K562 (cell line): ENCODE results near the gene ARMC9. TPM values are rescaled to one million over a fixed set of nuclear protein-coding genes. Genes with fewer than 3 reads are reported as not detected.

ENCODE experiments used
- ATAC-seq: fragments of 200-7000 bp; cut with Tn5 transposase; 3 replicates; pipeline ENCODE4 v1.9.1; 2020; ENCODE audit warnings: moderate library complexity
- BruUV-seq: library from RNA; stranded (reverse); fragments of 400-500 nt; replicated peaks from 2 replicates; lab custom pipeline; 2021; lab: Mats Ljungman, UMichigan
- CTCF ChIA-PET: fragments of 300-600 bp; formaldehyde crosslinking; extraction: SDS; loops from one replicate; lab custom pipeline; 2021; ENCODE audit warnings: low intra/inter-chr PET ratio; lab: Yijun Ruan, JAX
- POLR2A ChIA-PET: fragments of 300-600, 350-650 bp; sonication (Branson Sonifier 250); formaldehyde crosslinking; extraction: SDS; loops from one replicate; lab custom pipeline; 2021; ENCODE audit warnings: antibody characterized with exemption, inconsistent platforms; lab: Yijun Ruan, JAX
- DNase-seq, 4 experiments: peaks; one replicate each; pipeline versions ENCODE4 v3.0.0 to v3.0.0-alpha.2; 2011 to 2018; ENCODE audit warnings: low spot score in 3 of 4, mixed read lengths in 3 of 4; ENCODE audit errors: extremely low read depth in 1 of 4
- FAIRE-seq: peaks from 2 replicates; lab custom pipeline; 2011; peaks lifted over from hg19 to GRCh38; lab: Jason Lieb, UNC
- H2AFZ ChIP-seq: 2 replicates; pipeline ENCODE4 v1.6.0; 2011; ENCODE audit warnings: low read depth, low read length, control low read depth, inconsistent platforms
- H3K27ac ChIP-seq: fragments of 200-600 bp; 3 replicates; pipeline ENCODE4 v1.8.0; 2011; ENCODE audit warnings: low read depth, mild to moderate bottlenecking, control low read depth, inconsistent platforms, low read length, moderate library complexity, mixed read lengths; ENCODE audit errors: extremely low read depth
- H3K27me3 ChIP-seq, 2 experiments: fragments of 300-600 bp in 1 of 2; 2 replicates in 1 of 2; 3 replicates in 1 of 2; pipeline versions ENCODE4 v1.6.0 to v1.8.0; 2011; ENCODE audit warnings: inconsistent platforms in 2 of 2, low read length in 2 of 2, mild to moderate bottlenecking in 1 of 2, mixed read lengths in 1 of 2, moderate library complexity in 1 of 2; ENCODE audit not compliant: control insufficient read depth in 2 of 2, insufficient read depth in 2 of 2
- H3K36me3 ChIP-seq: fragments of 300-600 bp; 3 replicates; pipeline ENCODE4 v1.8.0; 2011; ENCODE audit warnings: mild to moderate bottlenecking, low read length, inconsistent platforms; ENCODE audit not compliant: control insufficient read depth, insufficient read depth
- H3K4me1 ChIP-seq, 2 experiments: fragments of 200-600 bp in 1 of 2; replicated peaks in 1 of 2; 2 replicates in 1 of 2; 3 replicates in 1 of 2; pipeline versions ENCODE4 v1.5.1 to v1.8.0; 2011; ENCODE audit warnings: inconsistent platforms in 2 of 2, low read length in 2 of 2, mild to moderate bottlenecking in 1 of 2, mixed read lengths in 1 of 2, moderate library complexity in 1 of 2; ENCODE audit not compliant: control insufficient read depth in 2 of 2, insufficient read depth in 2 of 2
- H3K4me2 ChIP-seq: 2 replicates; pipeline ENCODE4 v1.6.1; 2011; ENCODE audit warnings: low read length, control low read depth, inconsistent platforms, mixed read lengths; ENCODE audit not compliant: insufficient read depth
- H3K4me3 ChIP-seq: fragments of 200-600 bp; sonication (generic), shearing (Covaris generic); 2 replicates; pipeline ENCODE4 v1.5.1; 2016; ENCODE audit warnings: control low read depth, inconsistent platforms
- H3K79me2 ChIP-seq: fragments of 200-600 bp; 3 replicates; pipeline ENCODE4 v1.8.0; 2011; ENCODE audit warnings: low read length, inconsistent platforms; ENCODE audit not compliant: control insufficient read depth, insufficient read depth
- H3K9ac ChIP-seq, 2 experiments: 2 replicates each; pipeline versions ENCODE4 v1.6.0 to v1.6.1; 2011; ENCODE audit warnings: low read depth in 2 of 2, low read length in 2 of 2, control low read depth in 1 of 2, inconsistent platforms in 1 of 2, mild to moderate bottlenecking in 1 of 2, mixed read lengths in 1 of 2; ENCODE audit not compliant: insufficient read depth in 1 of 2
- H3K9me1 ChIP-seq: one replicate; pipeline ENCODE4 v1.6.0; 2011; ENCODE audit warnings: inconsistent platforms, mild to moderate bottlenecking, low read length, moderate library complexity; ENCODE audit not compliant: control insufficient read depth, insufficient read depth
- H3K9me3 ChIP-seq: replicated peaks from 2 replicates; pipeline ENCODE4 v1.5.1; 2011; ENCODE audit warnings: low read depth, low read length, inconsistent platforms; ENCODE audit not compliant: control insufficient read depth, insufficient read depth
- H4K20me1 ChIP-seq: replicated peaks from 2 replicates; pipeline ENCODE4 v1.6.1; 2011; ENCODE audit warnings: low read length, inconsistent platforms, mixed read lengths; ENCODE audit not compliant: control insufficient read depth, insufficient read depth
- ARID3A ChIP-seq: IDR thresholded peaks from 2 replicates; pipeline ENCODE4 v1.6.1; 2012; ENCODE audit warnings: low read depth, low read length, improper control_type of control experiment, borderline replicate concordance
- ATF4 ChIP-seq: fragments of 450-650 bp; formaldehyde crosslinking; IDR thresholded peaks from 2 replicates; pipeline ENCODE4 v1.4.0; 2022; ENCODE audit warnings: mild to moderate bottlenecking, moderate library complexity
- BRD4 ChIP-seq: fragments of 200-600 bp; sonication (generic); IDR thresholded peaks from 2 replicates; pipeline ENCODE4 v1.6.1; 2017; ENCODE audit warnings: inconsistent platforms
- ELF1 ChIP-seq: fragments of 200-800 bp; sonication (Bioruptor generic); IDR thresholded peaks from 2 replicates; pipeline ENCODE4 v1.6.1; 2016; ENCODE audit warnings: missing genetic modification characterization, missing compliant biosample characterization
- HEY1 ChIP-seq: fragments of 250-450 bp; sonication (Bioruptor Pico); IDR thresholded peaks from 2 replicates; pipeline ENCODE4 v1.5.0; 2020; ENCODE audit warnings: mild to moderate bottlenecking, moderate library complexity, borderline replicate concordance
- MXI1 ChIP-seq: IDR thresholded peaks from 2 replicates; pipeline ENCODE4 v1.6.1; 2011; ENCODE audit warnings: low read depth, mild to moderate bottlenecking, improper control_type of control experiment, low read length
- MYBL2 ChIP-seq, 2 experiments: fragments of 450-650 bp in 1 of 2; sonication (generic) in 1 of 2; formaldehyde crosslinking in 1 of 2; IDR thresholded peaks; 2 replicates each; pipeline versions ENCODE4 v1.6.1 to v1.8.1; 2017 to 2022; ENCODE audit warnings: borderline replicate concordance in 1 of 2, inconsistent platforms in 1 of 2, low read depth in 1 of 2, mild to moderate bottlenecking in 1 of 2, missing genetic modification reagents in 1 of 2, moderate library complexity in 1 of 2
- RBM25 ChIP-seq: fragments of 200-400 bp; formaldehyde crosslinking; IDR thresholded peaks from 2 replicates; pipeline ENCODE4 v1.6.1; 2018; ENCODE audit warnings: low read length, low read depth, moderate library complexity; ENCODE audit not compliant: severe bottlenecking
- RNF219 ChIP-seq: fragments of 250-450 bp; sonication (Bioruptor Pico); IDR thresholded peaks from 2 replicates; pipeline ENCODE4 v1.5.0; 2022; ENCODE audit warnings: mild to moderate bottlenecking
- SMAD2 ChIP-seq: fragments of 150-350 bp; IDR thresholded peaks from 2 replicates; pipeline ENCODE4 v1.6.1; 2014; ENCODE audit warnings: low read depth, mild to moderate bottlenecking, low read length
- ZC3H4 ChIP-seq: sonication (generic); formaldehyde crosslinking; IDR thresholded peaks from 2 replicates; pipeline ENCODE4 v1.9.0; 2021; ENCODE audit warnings: missing genetic modification reagents, borderline replicate concordance
- ZNF655 ChIP-seq: fragments of 250-450 bp; sonication (Bioruptor Pico); IDR thresholded peaks from 2 replicates; pipeline ENCODE4 v1.5.0; 2021
- ZZZ3 ChIP-seq: fragments of 450-650 bp; IDR thresholded peaks from 2 replicates; pipeline ENCODE4 v1.6.1; 2016; ENCODE audit warnings: antibody characterized with exemption, mild to moderate bottlenecking, moderate library complexity
- WGBS: fragments of 100-300 bp; shearing (Covaris generic); methylation state at CpG from one replicate; pipeline ENCODE4 v1.1.6; 2016; ENCODE audit warnings: low coverage, mixed read lengths; ENCODE audit not compliant: insufficient coverage; ENCODE audit errors: missing lambda C conversion rate; 5-methylcytosine and 5-hydroxymethylcytosine counted together
- in situ Hi-C: fragments of 300-500 bp; cut with MboI; formaldehyde crosslinking; loops from 4 replicates; pipeline ENCODE4 v1.15.0; 2018; ENCODE audit warnings: inconsistent platforms, mixed read lengths
- intact Hi-C: fragments of 100-400 bp; cut with micrococcal nuclease; formaldehyde crosslinking; loops from 2 replicates; pipeline ENCODE4 v1.14.2; 2022
- polyA plus RNA-seq, 8 experiments: library from polyadenylated mRNA; depleted of rRNA in 4 of 8; stranded (reverse) in 5 of 8; unstranded in 3 of 8; fragments of >200 nt; fragmentation: Nextera tagmentation in 2 of 8; fragmentation: Illumina TruSeq in 1 of 8; extraction: Ambion mirVana in 2 of 8; extraction: Trizol in 1 of 8; gene quantifications; 2 replicates each; pipeline versions ENCODE4 v1.2.1 to v1.2.3, GENCODE V29; 2011 to 2014; ENCODE audit warnings: inconsistent platforms in 1 of 8, missing spikeins in 1 of 8
- total RNA-seq, 7 experiments: library from RNA; depleted of rRNA in 6 of 7; stranded (reverse); fragments of >200 nt in 6 of 7; fragmentation: Illumina TruSeq in 2 of 7; extraction: Trizol in 2 of 7; gene quantifications; 2 replicates each; pipeline versions ENCODE4 v1.2.1 to v1.2.3, GENCODE V29; 2011 to 2021; ENCODE audit warnings: low replicate concordance in 1 of 7

The ARMC9 gene
- total and polyA plus RNA-seq, 9 of the 15 experiments (the other 6 are each of a cell fraction or from before 2014, with no cell fraction given), result 0.36 to 2.3 (median 1.1) TPM

- no peak for ATAC-seq
- Histone ChIP-seq H2AFZ (0 out of 2 replicates have a peak overlapping the region, but pooled peaks have one; percentile 24), H3K4me2 (no peak overlapping the region), H3K27ac (no peak overlapping the region)
- CTCF ChIA-PET, result no interaction called here
- TF ChIP-seq MYBL2 (IDR thresholded peaks at IDR 0.05; ENCODE audit: low read depth) (no peak), MYBL2 (CRISPR knock-in tag; IDR thresholded peaks at IDR 0.05; ENCODE audit: borderline replicate concordance) (no peak), ZNF655 (CRISPR knock-in tag) (no peak), ELF1 (tag) (no peak), MXI1 (no peak), ARID3A (no peak), ZZZ3 (no peak), ATF4 (no peak), ZC3H4 (CRISPR knock-in tag) (no peak), SMAD2 (no peak), RNF219 (CRISPR knock-in tag) (no peak), HEY1 (CRISPR knock-in tag) (no peak), RBM25 (no peak), BRD4 (no peak)
- TF ChIP-seq, all 486 proteins: peak for 0
- intact Hi-C loops (no loop called here), in situ Hi-C loops (no loop called here)
- H3K9ac ChIP-seq, result no peak overlapping the region
- H3K36me3 ChIP-seq, result no peaks in the 10 kb centered on the region
- no TSS peak for BruUV-seq
- H3K9me3 ChIP-seq, result no peaks in the 10 kb centered on the region
- 17% methylated on average over 12 of the region's 26 CpGs for WGBS
- no peaks in the 10 kb centered on the region for H3K79me2 ChIP-seq
- DNase-seq (no peak), FAIRE-seq (no peak)
- POLR2A ChIA-PET, result no interaction called here
- no peaks in the 10 kb centered on the region for H4K20me1 ChIP-seq
- H3K27me3 ChIP-seq, result peaks cover 6 to 30% of the 10 kb centered on the region in 2 experiments; a peak in 3 of 5 replicates
- H3K4me3 ChIP-seq, result no peak overlapping the region
- no peaks in the 10 kb centered on the region for H3K9me1 ChIP-seq
- H3K4me1 ChIP-seq, result peaks cover 0 to 4% of the 10 kb centered on the region in 2 experiments; a peak in 3 of 5 replicates
Observed at GRCh38 chr2:231418820-231419640, 220.6 kb downstream of the ARMC9 start.
